DND-41 (cell line): Measurements from ENCODE around the gene ARFRP1.

Source experiments
- EZH2 ChIP-seq: IDR thresholded peaks from 3 replicates; pipeline ENCODE4 v1.6.1; 2012; ENCODE audit warnings: borderline replicate concordance, low read depth, mild to moderate bottlenecking, moderate library complexity, low read length, inconsistent platforms; ENCODE audit not compliant: severe bottlenecking
- TF ChIP-seq, protein P1 (sequence below): IDR thresholded peaks from 2 replicates; pipeline ENCODE4 v1.5.1; 2012; ENCODE audit warnings: borderline replicate concordance, low read length, moderate library complexity, mild to moderate bottlenecking; ENCODE audit not compliant: poor library complexity, severe bottlenecking; ENCODE audit errors: extremely low read depth

GRCh38 chr20:63663332-63664066 lies 44.3 kb downstream of the ARFRP1 start:
- TF ChIP-seq, protein P1, sequence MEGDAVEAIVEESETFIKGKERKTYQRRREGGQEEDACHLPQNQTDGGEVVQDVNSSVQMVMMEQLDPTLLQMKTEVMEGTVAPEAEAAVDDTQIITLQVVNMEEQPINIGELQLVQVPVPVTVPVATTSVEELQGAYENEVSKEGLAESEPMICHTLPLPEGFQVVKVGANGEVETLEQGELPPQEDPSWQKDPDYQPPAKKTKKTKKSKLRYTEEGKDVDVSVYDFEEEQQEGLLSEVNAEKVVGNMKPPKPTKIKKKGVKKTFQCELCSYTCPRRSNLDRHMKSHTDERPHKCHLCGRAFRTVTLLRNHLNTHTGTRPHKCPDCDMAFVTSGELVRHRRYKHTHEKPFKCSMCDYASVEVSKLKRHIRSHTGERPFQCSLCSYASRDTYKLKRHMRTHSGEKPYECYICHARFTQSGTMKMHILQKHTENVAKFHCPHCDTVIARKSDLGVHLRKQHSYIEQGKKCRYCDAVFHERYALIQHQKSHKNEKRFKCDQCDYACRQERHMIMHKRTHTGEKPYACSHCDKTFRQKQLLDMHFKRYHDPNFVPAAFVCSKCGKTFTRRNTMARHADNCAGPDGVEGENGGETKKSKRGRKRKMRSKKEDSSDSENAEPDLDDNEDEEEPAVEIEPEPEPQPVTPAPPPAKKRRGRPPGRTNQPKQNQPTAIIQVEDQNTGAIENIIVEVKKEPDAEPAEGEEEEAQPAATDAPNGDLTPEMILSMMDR = no peak
- no peak for TF ChIP-seq EZH2
